Stomach (tissue), 9 donors: ENCODE measurements around the gene CAMK1G. TPM values are rescaled to one million over a fixed set of nuclear protein-coding genes. Genes with fewer than 3 reads are reported as not detected.

ENCODE experiments used
- DNase-seq, 2 donors: peaks; one replicate each; pipeline versions ENCODE4 v3.0.0 to v3.0.0-alpha.2; 2013 to 2019
- H3K27ac ChIP-seq, 5 donors: fragments of 200-600 bp in 4 of 5; sonication (generic) in 4 of 5; one replicate each; pipeline ENCODE4 v1.5.1; 2013 to 2019; ENCODE audit warnings: mild to moderate bottlenecking in 1 of 5, moderate library complexity in 1 of 5
- H3K27me3 ChIP-seq, 3 donors: fragments of 200-600 bp; sonication (generic); one replicate each; pipeline ENCODE4 v1.5.1; 2017 to 2019; ENCODE audit warnings: mixed run types in 1 of 3
- H3K36me3 ChIP-seq, 4 donors: fragments of 200-600 bp; sonication (generic); 1 replicate in 3 of 4; 2 replicates in 1 of 4; pipeline ENCODE4 v1.5.1; 2016 to 2019
- H3K4me1 ChIP-seq, 4 donors: fragments of 200-600 bp; sonication (generic); one replicate each; pipeline ENCODE4 v1.5.1; 2016 to 2019
- H3K4me3 ChIP-seq, 4 donors: fragments of 200-600 bp; sonication (generic) in 3 of 4; one replicate each; pipeline ENCODE4 v1.5.1; 2016 to 2019; ENCODE audit warnings: mild to moderate bottlenecking in 1 of 4
- H3K9me3 ChIP-seq, 4 donors: fragments of 200-600 bp; sonication (generic); one replicate each; pipeline ENCODE4 v1.5.1; 2016 to 2019
- CTCF ChIP-seq, 7 experiments: fragments of 450-650 bp in 4 of 7; fragments of 200-600 bp in 3 of 7; sonication (generic) in 3 of 7; IDR thresholded peaks; one replicate each; pipeline ENCODE4 v1.5.1; 2016 to 2019; ENCODE audit warnings: antibody characterized with exemption in 7 of 7, control low read depth in 2 of 7, mild to moderate bottlenecking in 1 of 7
- EP300 ChIP-seq: sonication (generic); formaldehyde crosslinking; IDR thresholded peaks from one replicate; pipeline ENCODE4 v1.6.1; 2017; ENCODE audit warnings: antibody characterized with exemption
- POLR2A ChIP-seq, 4 donors: fragments of 450-650 bp; IDR thresholded peaks; one replicate each; pipeline ENCODE4 v1.6.1; 2016; ENCODE audit warnings: antibody characterized with exemption in 4 of 4, control low read depth in 2 of 4, mild to moderate bottlenecking in 1 of 4, moderate library complexity in 1 of 4
- POLR2AphosphoS5 ChIP-seq, 3 donors: sonication (generic); formaldehyde crosslinking; IDR thresholded peaks; one replicate each; pipeline ENCODE4 v1.6.1; 2016; ENCODE audit warnings: antibody characterized with exemption in 3 of 3
- WGBS, 5 donors: extraction: QIAGEN DNeasy Blood & Tissue Kit in 3 of 5; methylation state at CpG; one replicate each; pipeline versions ENCODE4 v1.1.5 to v1.1.7; 2013 to 2018; 5-methylcytosine and 5-hydroxymethylcytosine counted together
- intact Hi-C: fragments of 100-400 bp; cut with DNase I; formaldehyde crosslinking; loops from one replicate; pipeline ENCODE4 v1.15.1; 2023; ENCODE audit warnings: low total_unique reads
- polyA plus RNA-seq, 3 donors: library from polyadenylated mRNA; stranded (reverse); fragments of 200-250 nt; gene quantifications; one replicate each; pipeline ENCODE4 v1.2.3, GENCODE V29; 2013
- total RNA-seq, 5 donors: library from RNA; depleted of rRNA; stranded (reverse); fragments of >200 nt; gene quantifications; one replicate each; pipeline versions ENCODE4 v1.1.0 to v1.2.3, GENCODE V29; 2014 to 2016
- donor health status: healthy with polysubstance abuse.
- donor health status: Bipolar disorder and iron deficiency.
- donor health status: healthy.

CAMK1G gene
- total and polyA plus RNA-seq, 8 donors, result 0.03 to 1.5 TPM; not detected in 6

- Histone ChIP-seq H3K4me1 (no peaks in the 10 kb centered on the region), H3K27me3 (no peaks in the 10 kb centered on the region), H3K9me3 (no peaks in the 10 kb centered on the region), H3K27ac (no peak overlapping the region), H3K4me3 (no peak overlapping the region), H3K36me3 (peaks cover 4 to 44% (median 23%) of the 10 kb centered on the region in 4 donors)
- intact Hi-C loops, result no loop called here
- no peak for DNase-seq
- TF ChIP-seq EP300 (no peak), CTCF (IDR thresholded peaks at IDR 0.05) (no peak), POLR2A (IDR thresholded peaks at IDR 0.05) (no peak)
- WGBS, 5 donors, result 80 to 89% (median 83%) methylated on average over 8 to 12 of the region's 12 CpGs
These were observed 29.3 kb downstream of the CAMK1G start for GRCh38 chr1:209612646-209613399.

- intact Hi-C loops, result no loop called here
- peaks cover 4 to 51% (median 27%) of the 10 kb centered on the region in 4 donors for H3K36me3 ChIP-seq
- no peaks in the 10 kb centered on the region for H3K9me3 ChIP-seq
- 61 to 72% (median 67%) methylated on average over 4 of the region's 4 CpGs for WGBS, 5 donors
- H3K27ac ChIP-seq, result no peak overlapping the region
- peaks cover 0 to 4% (median 0%) of the 10 kb centered on the region in 4 donors for H3K4me1 ChIP-seq
- no peak for TF ChIP-seq POLR2A (IDR thresholded peaks at IDR 0.05)
- no peak for TF ChIP-seq POLR2AphosphoS5 (IDR thresholded peaks at IDR 0.05)
- no peak for TF ChIP-seq CTCF (IDR thresholded peaks at IDR 0.05)
- no peak for TF ChIP-seq EP300
- no peak for DNase-seq
- no peak overlapping the region for H3K4me3 ChIP-seq
- H3K27me3 ChIP-seq, result no peaks in the 10 kb centered on the region
These were observed 30.1 kb downstream of the CAMK1G start for GRCh38 chr1:209613400-209614150.

GRCh38 chr1:209614151-209614420 lies 30.6 kb downstream of the CAMK1G start:
- 83 to 96% (median 91%) methylated on average over 5 of the region's 5 CpGs for WGBS, 5 donors
- TF ChIP-seq POLR2AphosphoS5 (IDR thresholded peaks at IDR 0.05), result no peak
- no peak for TF ChIP-seq POLR2A (IDR thresholded peaks at IDR 0.05)
- no peak for TF ChIP-seq CTCF (IDR thresholded peaks at IDR 0.05)
- TF ChIP-seq EP300, result no peak
- Histone ChIP-seq H3K4me3 (no peak overlapping the region), H3K4me1 (peaks cover 0 to 9% (median 0%) of the 10 kb centered on the region in 4 donors), H3K27me3 (no peaks in the 10 kb centered on the region), H3K9me3 (no peaks in the 10 kb centered on the region), H3K27ac (no peak overlapping the region), H3K36me3 (peaks cover 4 to 53% (median 28%) of the 10 kb centered on the region in 4 donors)
- intact Hi-C loops, result no loop called here
- DNase-seq, result no peak

GRCh38 chr1:209614906-209615305 lies 31.4 kb downstream of the CAMK1G start:
- Histone ChIP-seq H3K4me1 (peaks cover 0 to 9% (median under 1%) of the 10 kb centered on the region in 4 donors), H3K4me3 (no peak overlapping the region), H3K27me3 (no peaks in the 10 kb centered on the region), H3K27ac (no peak overlapping the region), H3K36me3 (peaks cover 4 to 62% (median 28%) of the 10 kb centered on the region in 4 donors), H3K9me3 (no peaks in the 10 kb centered on the region)
- 95 to 100% (median 96%) methylated on average over 5 of the region's 5 CpGs for WGBS, 5 donors
- DNase-seq, result no peak
- no peak for TF ChIP-seq POLR2AphosphoS5 (IDR thresholded peaks at IDR 0.05)
- TF ChIP-seq EP300, result no peak
- TF ChIP-seq POLR2A (IDR thresholded peaks at IDR 0.05), result no peak
- TF ChIP-seq CTCF (IDR thresholded peaks at IDR 0.05), result no peak
- intact Hi-C loops, result no loop called here
